IMR-90 (cell line): Measurements from ENCODE around the gene ROBO3.

Experiments used
- CEBPB ChIP-seq: IDR thresholded peaks from 2 replicates; pipeline ENCODE4 v1.6.1; 2012; ENCODE audit warnings: low read depth, low read length, improper control_type of control experiment
- CTCF ChIP-seq: conservative IDR thresholded peaks from 2 replicates; pipeline ENCODE4 v1.5.1; 2012; ENCODE audit warnings: mild to moderate bottlenecking, low read depth, low read length, improper control_type of control experiment
- ELK1 ChIP-seq: fragments of 150-350 bp; IDR thresholded peaks from 2 replicates; pipeline ENCODE4 v1.6.1; 2016; ENCODE audit warnings: low read depth, mild to moderate bottlenecking, low read length, moderate library complexity, borderline replicate concordance
- MAZ ChIP-seq: IDR thresholded peaks from 2 replicates; pipeline ENCODE4 v1.6.1; 2012; ENCODE audit warnings: low read depth, mild to moderate bottlenecking, low read length, improper control_type of control experiment, moderate library complexity, borderline replicate concordance
- MXI1 ChIP-seq: IDR thresholded peaks from 2 replicates; pipeline ENCODE4 v1.6.1; 2012; ENCODE audit warnings: low read depth, mild to moderate bottlenecking, low read length, moderate library complexity, borderline replicate concordance
- NFE2L2 ChIP-seq: fragments of 150-350 bp; IDR thresholded peaks from 2 replicates; pipeline ENCODE4 v1.6.1; 2016; ENCODE audit warnings: low read depth, mild to moderate bottlenecking, low read length
- POLR2A ChIP-seq: IDR thresholded peaks from 2 replicates; pipeline ENCODE4 v1.6.1; 2012; ENCODE audit warnings: mild to moderate bottlenecking, low read depth, low read length
- RAD21 ChIP-seq: IDR thresholded peaks from 2 replicates; pipeline ENCODE4 v1.6.1; 2012; ENCODE audit warnings: low read length, improper control_type of control experiment
- RCOR1 ChIP-seq: IDR thresholded peaks from 2 replicates; pipeline ENCODE4 v1.6.1; 2012; ENCODE audit warnings: mild to moderate bottlenecking, low read length, improper control_type of control experiment; ENCODE audit not compliant: insufficient replicate concordance

GRCh38 chr11:124844664-124845079, 20.6 kb upstream of the ROBO3 start:
- no peak for TF ChIP-seq CTCF
- TF ChIP-seq CEBPB, result no peak
- TF ChIP-seq POLR2A, result no peak
- TF ChIP-seq RAD21, result no peak
- no peak for TF ChIP-seq RCOR1
- TF ChIP-seq MAZ, result no peak
- TF ChIP-seq ELK1, result no peak
- TF ChIP-seq MXI1, result no peak
- TF ChIP-seq NFE2L2, result no peak
